Hippocampal formation (tissue), 2 donors: ENCODE results near the gene OR2A42.
"Not testable (repeated sequence)": the region's sequence is repeated elsewhere in the genome, so short reads cannot be mapped to it uniquely, and the experiment has no call there.

Experiments
- DNase-seq, 2 donors: peaks; one replicate each; lab custom pipeline; 2025; lab: John Stamatoyannopoulos, UW

The OR2A42 gene, protein sequence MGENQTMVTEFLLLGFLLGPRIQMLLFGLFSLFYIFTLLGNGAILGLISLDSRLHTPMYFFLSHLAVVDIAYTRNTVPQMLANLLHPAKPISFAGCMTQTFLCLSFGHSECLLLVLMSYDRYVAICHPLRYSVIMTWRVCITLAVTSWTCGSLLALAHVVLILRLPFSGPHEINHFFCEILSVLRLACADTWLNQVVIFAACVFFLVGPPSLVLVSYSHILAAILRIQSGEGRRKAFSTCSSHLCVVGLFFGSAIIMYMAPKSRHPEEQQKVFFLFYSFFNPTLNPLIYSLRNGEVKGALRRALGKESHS

DNA sequence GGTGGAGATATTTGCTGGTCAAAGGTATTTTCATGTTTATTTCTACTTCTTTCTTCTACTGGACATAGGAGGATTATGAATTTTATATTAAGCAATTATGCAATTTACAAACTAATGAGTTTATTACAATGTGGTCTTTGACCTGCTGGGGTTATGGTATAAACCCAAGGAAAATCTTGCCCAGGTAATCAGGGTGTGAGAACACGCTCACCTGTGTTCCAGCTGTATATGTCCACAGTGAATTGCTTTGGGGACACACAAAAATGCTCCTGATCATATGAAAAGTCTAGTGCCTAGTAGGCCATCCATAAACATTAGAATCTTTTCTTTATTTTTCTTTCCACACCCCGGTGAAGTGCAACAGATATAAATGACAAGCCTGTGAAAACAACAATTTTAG, at the start of gene OR2A42:
Gene OR2A42, minus strand, starts transcription at position 241 of the 400 bp plus-strand sequence. CDS start 6,762 bp downstream, outside the sequence.
- DNase-seq: not testable (repeated sequence)

DNA sequence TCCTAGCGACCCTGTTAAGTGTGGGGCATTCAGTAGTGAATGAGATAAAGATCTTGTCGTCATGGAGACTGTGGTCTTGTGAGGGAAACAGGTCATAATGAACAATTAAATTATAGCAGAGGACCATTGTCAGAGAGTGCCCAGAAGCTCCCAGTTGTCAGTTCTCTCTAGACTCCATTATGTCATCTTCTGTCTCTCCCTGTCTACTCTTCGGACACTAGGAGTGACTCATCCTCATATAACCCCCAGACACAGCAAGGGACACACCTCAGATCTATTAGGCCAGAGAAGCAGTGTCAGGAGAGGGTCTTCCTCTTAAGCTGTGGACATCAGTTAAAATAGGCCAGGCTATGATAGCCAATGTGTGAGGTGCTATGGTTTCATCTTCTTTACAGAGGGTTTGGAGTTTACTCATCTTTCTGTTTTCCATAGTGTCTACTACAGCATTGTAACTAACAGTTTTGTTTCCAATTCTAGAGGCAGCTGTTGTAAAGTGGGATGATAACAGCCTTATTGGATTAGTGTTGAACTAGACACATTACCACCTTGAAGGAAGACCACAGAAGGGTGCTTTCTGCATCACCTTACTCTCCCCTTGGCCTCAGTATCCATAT, 47.9 kb upstream of the OR2A42 start:
- not testable (repeated sequence) for DNase-seq

DNA sequence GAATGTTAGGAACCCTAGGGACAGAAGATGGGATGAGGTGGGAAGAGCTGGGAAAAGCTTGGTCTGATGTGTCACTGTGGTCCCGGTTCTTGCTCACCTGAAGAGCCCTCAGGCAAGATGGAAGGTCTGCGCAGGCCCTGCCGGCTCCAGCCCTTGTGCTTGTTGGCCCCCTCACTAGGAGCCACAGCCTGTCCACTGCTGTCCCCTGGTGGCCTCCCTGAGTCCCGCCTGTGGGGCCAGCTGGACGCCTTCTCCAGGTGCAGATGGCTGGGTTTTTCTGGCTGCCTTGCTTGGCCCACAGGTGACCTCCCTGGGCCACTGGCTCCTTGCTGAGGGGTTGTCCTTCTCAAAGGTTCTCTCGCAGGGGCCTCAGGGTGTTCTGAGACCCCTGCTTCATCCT, 44.3 kb upstream of the OR2A42 start:
- not testable (repeated sequence) for DNase-seq

DNA sequence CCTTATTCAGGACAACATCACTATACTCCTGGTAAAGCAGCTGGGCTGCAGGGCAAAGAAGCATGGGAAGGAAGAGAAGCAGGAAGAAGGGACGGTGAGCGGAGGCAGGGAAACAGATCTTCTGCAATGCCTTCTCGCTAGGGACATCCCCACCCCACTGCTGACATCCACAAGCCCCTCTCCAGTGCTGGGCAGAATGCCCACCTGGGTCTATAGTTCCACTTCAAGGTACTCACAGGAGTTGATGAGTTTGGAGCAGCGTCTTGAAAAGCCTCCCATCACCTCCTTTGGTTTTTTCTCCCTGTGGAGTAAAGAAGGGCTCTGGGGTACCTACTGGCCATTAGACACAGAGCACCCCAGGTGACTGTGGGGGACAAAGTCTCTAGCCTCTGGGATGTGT, 43.1 kb upstream of the OR2A42 start:
- not testable (repeated sequence) for DNase-seq

DNA sequence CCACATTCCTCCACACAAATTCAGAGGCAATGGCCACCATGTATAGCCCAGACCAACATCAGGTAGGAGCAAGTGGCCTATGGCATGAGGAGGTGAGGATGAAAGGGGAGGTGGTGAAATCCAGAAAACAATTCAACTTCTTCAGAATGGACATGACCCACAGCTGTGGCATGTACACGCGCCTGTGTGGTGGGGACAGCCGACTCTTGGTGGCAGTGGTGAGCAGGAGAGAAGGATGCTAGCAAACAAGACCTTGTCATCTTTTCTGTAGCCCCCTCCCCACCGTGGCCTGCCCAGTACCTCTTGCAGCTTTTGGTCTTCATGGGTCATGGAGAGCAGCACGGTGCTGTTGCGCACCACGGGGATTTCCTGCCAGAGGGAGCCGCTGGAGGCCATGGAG, 42.6 kb upstream of the OR2A42 start:
- DNase-seq: not testable (repeated sequence)

DNA sequence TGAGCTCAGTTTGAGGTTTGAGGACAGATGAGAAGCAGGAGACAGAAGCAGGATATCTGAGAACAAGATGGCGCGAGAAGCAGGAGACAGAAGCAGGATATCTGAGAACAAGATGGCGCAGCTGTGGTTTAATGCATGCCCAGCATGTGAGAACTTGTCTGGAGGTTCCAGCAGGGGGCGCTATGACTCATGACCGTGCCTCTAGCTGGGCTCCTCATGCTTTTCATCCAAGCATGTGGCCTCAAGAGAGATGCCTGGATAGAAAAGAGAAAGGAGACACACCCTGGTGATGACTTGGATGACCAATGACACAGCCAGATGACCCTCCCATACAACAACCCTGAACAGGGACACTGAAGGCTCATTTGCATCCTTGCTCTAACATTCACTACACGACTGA, 40.6 kb upstream of the OR2A42 start:
- not testable (repeated sequence) for DNase-seq

DNA sequence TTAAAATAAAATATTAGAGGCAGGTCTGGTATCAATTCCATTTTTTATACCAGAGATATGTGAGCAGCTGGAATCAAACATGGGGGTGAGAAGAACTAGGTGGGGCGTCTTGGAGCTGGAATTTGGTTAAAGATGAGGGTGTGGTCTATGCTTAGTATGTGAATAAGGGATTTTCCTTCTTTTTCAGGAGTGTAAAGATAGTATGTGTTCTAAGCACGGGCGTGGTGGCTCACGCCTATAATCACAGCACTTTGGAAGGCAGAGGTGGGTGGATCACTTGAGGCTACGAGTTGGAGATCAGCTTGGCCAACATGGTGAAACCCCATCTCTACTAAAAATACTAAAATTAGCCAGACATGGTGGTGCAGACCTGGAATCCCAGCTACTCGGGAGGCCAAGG, 35.9 kb upstream of the OR2A42 start:
- not testable (repeated sequence) for DNase-seq

DNA sequence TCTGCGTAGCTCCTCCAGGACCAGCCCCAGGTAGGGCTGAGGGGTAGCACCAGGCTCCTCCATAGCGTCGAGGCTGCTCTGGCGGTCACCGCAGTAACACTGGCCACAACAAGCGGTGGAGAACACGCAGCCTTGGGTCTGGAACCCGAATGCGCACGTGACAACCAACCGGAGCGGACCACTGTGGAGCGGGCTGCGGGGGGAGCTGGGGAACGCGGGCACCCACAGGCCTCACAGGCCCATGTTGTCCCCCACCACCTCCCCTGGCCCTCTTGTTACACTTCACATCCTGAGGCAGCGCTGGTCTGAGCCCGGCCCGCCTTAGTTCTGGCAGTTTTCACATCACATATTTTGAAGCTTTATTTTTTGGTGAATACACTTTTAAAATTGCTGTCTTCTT, 29.8 kb upstream of the OR2A42 start, which contains the start of gene CTAGE8:
Gene CTAGE8, minus strand, starts transcription at position 101 of the 400 bp plus-strand sequence. Its CDS starts 38 bp downstream, at position 63.
- not testable (repeated sequence) for DNase-seq

DNA sequence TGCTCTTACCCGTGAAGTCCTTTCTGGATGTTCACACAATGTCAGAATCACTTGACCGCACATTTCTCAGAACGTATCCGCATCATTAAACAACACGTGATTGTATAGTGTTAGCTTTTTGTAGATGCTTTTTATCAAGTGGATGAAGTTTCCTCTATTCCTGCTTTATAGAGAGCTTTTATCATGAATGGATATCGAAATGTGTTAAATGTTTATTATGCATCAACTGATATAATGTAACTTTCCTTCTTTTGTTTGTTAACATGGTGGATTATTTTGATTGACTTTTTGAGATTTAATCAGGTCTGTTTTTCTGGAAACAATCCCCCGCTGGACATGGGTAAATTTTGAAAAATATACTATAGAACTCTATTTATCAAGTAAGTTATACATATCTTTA, 25.3 kb upstream of the OR2A42 start, which contains the start of gene OR2A7:
Gene OR2A7, minus strand, starts transcription at position 101 of the 400 bp plus-strand sequence. CDS start 5,164 bp downstream, outside the sequence.
- not testable (repeated sequence) for DNase-seq

DNA sequence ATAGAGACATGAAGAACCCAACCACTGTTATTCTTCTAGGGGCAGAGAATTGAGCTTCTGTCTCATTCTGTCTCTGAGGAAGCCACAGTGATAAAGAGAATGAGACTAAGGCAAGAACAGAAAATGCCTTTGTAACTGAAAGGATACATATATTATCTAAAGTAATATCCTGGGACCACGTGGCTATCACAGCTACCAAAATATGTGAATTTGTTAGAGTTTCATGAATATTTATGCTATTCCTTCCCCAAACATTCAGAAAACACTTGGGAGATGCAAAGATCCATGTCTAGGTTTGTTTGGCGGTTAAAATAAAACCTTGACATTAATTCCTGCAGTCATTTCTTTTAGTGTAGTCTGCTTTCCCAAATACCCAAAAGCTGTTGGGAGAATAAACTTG, 22.7 kb upstream of the OR2A42 start:
- not testable (repeated sequence) for DNase-seq

DNA sequence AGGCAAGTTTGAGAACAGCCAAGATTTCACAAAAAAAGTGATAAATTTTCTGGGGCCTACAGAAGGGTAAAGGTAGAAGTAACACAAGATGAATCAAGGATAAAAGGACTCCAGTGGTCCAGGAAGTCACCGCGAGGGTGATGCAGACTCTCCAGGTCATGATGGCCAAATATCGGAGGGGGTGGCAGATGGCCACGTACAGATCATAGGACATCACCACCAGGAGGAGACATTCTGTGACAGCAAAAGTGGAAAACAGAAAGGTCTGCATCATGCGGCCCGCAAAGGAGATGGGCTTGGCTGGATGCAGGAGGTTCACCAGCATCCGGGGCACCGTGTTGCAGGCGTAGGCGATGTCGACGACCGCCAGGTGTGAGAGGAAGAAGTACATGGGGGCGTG, 19.7 kb upstream of the OR2A42 start:
- not testable (repeated sequence) for DNase-seq

DNA sequence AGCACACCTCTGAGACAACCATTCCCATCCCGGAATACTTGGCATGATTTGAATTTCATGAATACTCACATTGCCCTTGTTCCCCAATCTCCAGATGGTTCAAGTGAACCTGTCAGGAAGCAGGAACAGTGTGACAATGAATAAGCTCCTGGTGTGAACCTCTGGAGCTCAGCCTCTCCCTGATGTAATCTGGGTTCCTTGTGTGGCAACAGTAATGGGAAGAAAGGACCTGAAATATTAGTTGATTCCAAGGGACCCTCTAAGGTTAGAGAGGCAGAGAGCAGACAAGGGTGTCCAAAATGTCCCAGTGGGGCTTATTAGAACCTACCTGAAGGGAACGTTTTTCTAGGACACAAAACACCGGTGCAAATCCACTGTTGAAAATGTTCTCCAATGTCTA, 16.7 kb upstream of the OR2A42 start:
- no peak for DNase-seq

DNA sequence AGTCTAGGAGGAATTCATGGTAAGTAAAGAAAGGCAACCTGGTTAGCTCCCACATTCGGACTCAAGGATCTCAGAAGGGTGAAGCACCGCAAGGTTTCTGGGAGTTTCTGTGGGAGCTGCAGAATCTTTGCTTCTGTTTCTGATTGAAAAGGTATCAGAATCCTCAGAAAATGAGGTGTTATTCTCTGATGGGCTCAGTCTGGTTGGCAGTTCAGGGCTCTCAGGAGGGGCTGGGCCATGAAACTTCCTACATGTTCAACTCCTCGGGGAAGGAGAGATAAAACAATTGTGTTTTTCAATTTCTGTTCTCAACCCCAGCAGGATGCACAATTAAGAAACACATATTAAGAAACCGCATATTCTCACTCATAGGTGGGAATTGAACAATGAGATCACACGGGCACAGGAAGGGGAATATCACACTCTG, 16.1 kb upstream of the OR2A42 start:
- DNase-seq: no peak

DNA sequence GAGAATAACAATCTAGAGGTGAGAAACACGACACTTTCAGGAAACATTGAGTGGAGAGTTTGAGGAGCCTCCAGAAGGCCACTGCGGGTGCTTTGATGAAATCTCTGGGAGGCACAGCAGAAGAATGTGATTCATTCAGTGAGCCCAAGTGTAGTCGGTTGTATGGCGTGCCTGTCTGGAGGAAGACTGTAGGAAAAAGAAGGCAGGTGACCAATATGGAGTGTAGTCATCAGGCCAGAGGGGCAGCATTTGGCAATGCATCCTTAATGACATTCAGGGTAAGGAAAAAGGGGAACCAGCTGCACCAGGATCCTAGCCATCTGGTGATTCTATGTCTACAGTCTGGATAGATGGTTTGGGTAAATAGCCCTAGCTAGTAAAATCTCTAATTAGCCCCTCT, 12.9 kb upstream of the OR2A42 start:
- DNase-seq: not testable (repeated sequence)

DNA sequence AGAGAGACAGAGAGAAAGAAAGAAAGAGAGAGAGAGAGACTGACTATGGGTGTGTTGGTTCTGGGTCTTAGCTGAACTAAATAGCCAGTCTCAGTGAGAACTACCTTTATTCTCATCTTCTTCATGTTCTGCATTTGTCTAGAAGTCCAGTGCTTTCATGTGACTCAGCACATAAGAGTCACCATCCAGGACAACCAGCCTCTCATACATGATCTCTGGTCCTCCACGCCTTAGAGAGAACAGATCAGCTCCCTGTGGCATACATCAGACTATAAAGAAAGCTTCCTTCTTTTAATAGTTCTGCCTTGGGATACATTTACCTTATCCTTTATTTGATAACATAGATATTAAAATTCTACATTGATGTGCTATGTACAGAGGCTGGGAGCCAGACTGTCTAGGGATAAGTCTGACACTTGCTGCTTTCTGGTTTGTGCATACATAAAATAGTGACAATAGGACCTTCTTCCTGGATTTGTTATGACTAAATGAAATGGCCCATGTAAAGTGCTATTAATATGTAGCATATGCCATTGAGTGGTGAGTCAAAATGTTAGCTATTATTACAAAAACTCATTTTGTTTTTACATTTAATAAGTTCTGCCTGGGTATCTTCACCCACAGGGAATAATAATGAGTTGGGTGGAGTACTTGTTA, 8.4 kb upstream of the OR2A42 start:
- DNase-seq: not testable (repeated sequence)

DNA sequence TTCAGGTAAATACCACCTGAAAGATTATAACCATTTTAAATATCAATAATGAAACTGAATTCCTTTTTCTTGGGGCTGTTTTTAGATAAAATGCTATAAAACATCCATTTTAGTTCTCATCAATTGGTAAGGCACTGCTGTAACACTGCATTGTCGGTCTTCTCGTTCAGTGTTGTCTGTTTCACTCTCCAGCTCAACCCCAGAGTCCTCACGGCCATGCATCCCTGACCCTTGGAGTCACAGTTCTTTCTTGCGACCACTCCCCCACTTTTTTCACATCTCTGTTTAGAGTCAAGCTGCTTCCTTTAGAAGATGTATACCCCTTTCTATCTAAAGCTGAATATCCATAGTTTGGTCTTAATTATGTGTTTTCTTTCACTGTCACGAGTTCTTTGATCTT, 7.6 kb upstream of the OR2A42 start:
- DNase-seq: not testable (repeated sequence)

DNA sequence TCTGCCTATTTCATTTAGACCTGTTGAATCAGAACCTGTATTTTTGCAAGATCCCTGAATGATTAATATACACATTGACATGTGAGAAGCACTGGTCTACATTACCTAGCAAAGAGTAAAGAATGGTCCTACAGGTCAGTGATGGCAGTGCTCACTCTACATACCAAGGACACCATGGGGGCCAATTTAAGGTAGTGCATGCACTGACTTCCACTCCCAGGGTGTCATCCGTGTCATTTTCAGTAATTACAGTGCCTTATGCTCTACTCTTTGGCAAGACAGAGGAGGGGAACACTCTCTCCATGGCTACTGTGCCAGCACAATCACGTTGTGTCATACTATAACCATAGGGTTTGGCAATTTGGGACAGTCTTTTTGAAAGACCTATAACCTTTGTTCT, 6.0 kb upstream of the OR2A42 start:
- DNase-seq: not testable (repeated sequence)

DNA sequence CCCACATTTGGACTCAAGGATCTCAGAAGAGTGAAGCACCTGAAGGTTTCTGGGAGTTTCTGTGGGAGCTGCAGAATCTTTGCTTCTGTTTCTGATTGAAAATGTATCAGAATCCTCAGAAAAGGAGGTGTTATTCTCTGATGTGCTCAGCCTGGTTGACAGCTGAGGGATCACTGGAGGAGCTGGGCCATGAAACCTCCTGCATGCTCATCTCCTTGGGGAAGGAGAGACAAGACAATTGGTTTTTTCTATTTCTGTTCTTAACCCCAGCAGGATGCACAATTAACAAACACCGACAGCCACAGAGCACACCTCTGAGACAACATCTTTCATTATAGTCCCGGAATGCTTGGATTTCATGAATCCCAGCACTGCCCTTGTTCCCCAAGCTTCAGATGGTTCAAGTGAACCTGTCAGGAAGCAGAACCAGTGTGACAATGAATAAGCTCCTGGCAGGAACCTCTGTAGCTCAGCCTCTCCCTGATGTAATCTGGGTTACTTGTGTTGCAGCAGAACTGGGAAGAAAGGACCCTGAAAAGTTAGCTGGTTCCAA, 799 bp downstream of the OR2A42 start:
- not testable (repeated sequence) for DNase-seq

DNA sequence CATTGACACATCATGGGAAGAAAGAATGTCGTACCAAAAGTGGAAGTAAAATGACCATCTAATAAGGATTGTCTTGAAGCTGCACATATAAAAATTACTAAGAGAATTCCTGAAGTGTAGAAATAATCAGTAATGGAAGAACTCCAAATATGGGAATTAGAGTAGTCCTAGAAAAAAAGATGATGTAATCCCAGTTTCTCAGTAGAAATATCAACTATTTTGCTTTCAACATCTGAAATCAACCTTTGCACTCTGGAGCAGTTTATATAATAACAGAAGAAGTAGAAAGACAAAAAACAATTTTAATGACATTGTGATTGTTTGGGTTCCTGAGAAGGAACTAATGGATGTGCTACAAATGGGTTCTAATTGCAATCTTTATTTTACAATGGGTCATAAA, 6.4 kb downstream of the OR2A42 start:
- DNase-seq: not testable (repeated sequence)

DNA sequence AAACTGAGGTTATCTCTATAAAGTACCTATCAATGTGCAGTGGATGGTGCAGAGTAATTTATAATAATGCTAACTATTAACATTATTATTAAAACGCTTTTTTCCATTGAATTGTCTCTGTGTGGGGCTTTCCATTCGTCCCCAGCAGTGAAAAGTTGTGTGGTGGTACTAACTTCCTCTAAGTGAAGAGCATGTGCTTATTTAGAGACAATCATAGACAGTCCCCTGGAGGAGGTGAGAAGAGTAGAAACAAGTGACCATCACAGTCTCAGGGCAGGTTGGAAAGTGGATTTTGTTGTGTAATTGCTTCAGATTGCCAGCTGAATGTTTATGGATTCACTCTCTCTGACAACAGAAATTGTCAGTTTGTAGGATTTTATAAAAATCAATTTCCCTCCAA, 8.4 kb downstream of the OR2A42 start:
- DNase-seq: not testable (repeated sequence)

DNA sequence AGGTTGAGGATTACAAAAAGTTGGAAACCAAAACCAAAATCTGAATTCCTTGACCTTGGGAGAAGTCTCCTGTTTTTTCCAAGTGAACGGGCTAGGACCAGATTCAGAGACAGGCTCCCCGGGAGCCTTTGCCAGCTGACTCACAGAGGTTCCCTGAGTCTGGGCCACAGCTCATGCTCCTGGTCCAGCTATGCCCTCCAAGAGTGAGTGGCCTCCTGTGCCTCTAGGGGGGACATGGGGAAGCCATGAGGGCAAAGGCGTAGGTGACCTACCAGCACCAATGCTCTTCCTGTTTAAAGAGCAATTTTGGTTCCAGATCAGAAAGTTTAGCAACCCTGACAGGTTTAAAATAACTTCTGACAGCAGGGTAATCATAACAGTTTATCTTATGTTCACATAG, 10.6 kb downstream of the OR2A42 start:
- not testable (repeated sequence) for DNase-seq

DNA sequence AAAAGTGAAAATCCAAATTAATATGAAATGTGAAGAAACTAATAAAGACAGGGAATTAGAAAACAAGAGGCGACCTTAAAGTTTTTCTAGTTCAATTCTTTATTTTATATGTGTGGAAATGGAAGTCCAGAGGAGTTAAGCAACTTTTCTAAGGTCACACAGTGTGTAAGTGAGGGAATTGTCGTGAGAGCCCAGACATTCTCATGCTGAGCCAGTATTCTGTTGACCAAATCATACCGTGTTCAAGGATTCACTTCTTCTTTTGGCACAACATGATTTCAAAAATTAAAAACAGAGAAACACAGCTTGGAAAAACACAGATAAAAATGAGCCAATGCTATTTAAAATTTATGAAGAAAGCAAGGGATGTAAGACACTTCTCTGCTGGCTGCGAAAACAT, 12.5 kb downstream of the OR2A42 start:
- not testable (repeated sequence) for DNase-seq
